HCT116 (cell line): ENCODE measurements around the gene ELF5. TPM values are rescaled to one million over a fixed set of nuclear protein-coding genes. Genes with fewer than 3 reads are reported as not detected.

Source experiments
- ATAC-seq: fragments of 200-7000 bp; cut with Tn5 transposase; 2 replicates; pipeline ENCODE4 v1.9.1; 2020; ENCODE audit warnings: mild to moderate bottlenecking, moderate library complexity
- BruUV-seq: library from RNA; stranded (reverse); fragments of 400-500 nt; replicated peaks from 2 replicates; lab custom pipeline; 2021; lab: Mats Ljungman, UMichigan
- CTCF ChIA-PET: fragments of 300-600 bp; sonication (Branson Sonifier 250); formaldehyde crosslinking; loops from one replicate; lab custom pipeline; 2021; ENCODE audit warnings: antibody characterized with exemption; lab: Charles Lee
- POLR2A ChIA-PET: fragments of 300-600, 350-600 bp; sonication (Branson Sonifier 250); formaldehyde crosslinking; loops from one replicate; lab custom pipeline; 2021; ENCODE audit warnings: antibody characterized with exemption; lab: Charles Lee
- RAD21 ChIA-PET, 2 experiments: fragments of 300-600 bp; sonication (Branson Sonifier 250); formaldehyde crosslinking; loops; one replicate each; lab custom pipeline; 2023; ENCODE audit warnings: low total read pairs in 2 of 2; ENCODE audit not compliant: uncharacterized antibody in 2 of 2, unreplicated experiment in 2 of 2, low non-redundant PET in 1 of 2; lab: Charles Lee
- DNase-seq: peaks from one replicate; pipeline ENCODE4 v3.0.0-alpha.2; 2010; ENCODE audit warnings: low read depth, low spot score
- H2AFZ ChIP-seq: fragments of 200-600 bp; shearing (Covaris generic), sonication (generic); 2 replicates; pipeline ENCODE4 v1.6.1; 2017; ENCODE audit warnings: low read depth, mixed run types, mixed read lengths, antibody characterized with exemption, low read length; ENCODE audit not compliant: poor library complexity, severe bottlenecking
- H3K27ac ChIP-seq: 2 replicates; pipeline ENCODE4 v1.5.1; 2012; ENCODE audit warnings: low read depth, low read length
- H3K27me3 ChIP-seq: fragments of 200-600 bp; sonication (generic); 2 replicates; pipeline ENCODE4 v1.6.1; 2016; ENCODE audit warnings: mixed run types, low read length, mixed read lengths; ENCODE audit not compliant: insufficient read depth
- H3K36me3 ChIP-seq, 2 experiments: fragments of 200-500 bp in 1 of 2; fragments of 200-600 bp in 1 of 2; sonication (Bioruptor generic) in 1 of 2; sonication (generic) in 1 of 2; 2 replicates each; pipeline versions ENCODE4 v1.5.1 to v1.6.1; 2014 to 2016; ENCODE audit warnings: low read length in 2 of 2, inconsistent platforms in 1 of 2, mixed read lengths in 1 of 2, mixed run types in 1 of 2; ENCODE audit not compliant: insufficient read depth in 2 of 2, control insufficient read depth in 1 of 2
- H3K4me1 ChIP-seq, 2 experiments: fragments of 200-600 bp in 1 of 2; sonication (generic) in 1 of 2; 2 replicates each; pipeline versions ENCODE4 v1.5.1 to v1.6.1; 2012 to 2017; ENCODE audit warnings: low read length in 2 of 2, inconsistent platforms in 1 of 2, mild to moderate bottlenecking in 1 of 2, mixed read lengths in 1 of 2, mixed run types in 1 of 2, moderate library complexity in 1 of 2; ENCODE audit not compliant: insufficient read depth in 2 of 2, control insufficient read depth in 1 of 2
- H3K4me2 ChIP-seq: fragments of 200-600 bp; sonication (generic); 2 replicates; pipeline ENCODE4 v1.6.1; 2017; ENCODE audit warnings: mixed run types, low read length, mixed read lengths
- H3K4me3 ChIP-seq, 2 experiments: fragments of 200-600 bp in 1 of 2; sonication (generic) in 1 of 2; replicated peaks in 1 of 2; 2 replicates each; pipeline ENCODE4 v1.5.1; 2011 to 2016; ENCODE audit warnings: low read length in 2 of 2, control low read depth in 1 of 2, low read depth in 1 of 2, mild to moderate bottlenecking in 1 of 2, mixed read lengths in 1 of 2, mixed run types in 1 of 2
- H3K79me2 ChIP-seq: fragments of 200-600 bp; sonication (generic); 2 replicates; pipeline ENCODE4 v1.6.1; 2017; ENCODE audit warnings: mild to moderate bottlenecking, mixed run types, low read length, moderate library complexity, mixed read lengths; ENCODE audit not compliant: insufficient read depth
- H3K9ac ChIP-seq: fragments of 200-600 bp; sonication (generic); 2 replicates; pipeline ENCODE4 v1.6.1; 2016; ENCODE audit warnings: low read length, mixed read lengths
- H3K9me2 ChIP-seq: fragments of 200-600 bp; sonication (generic), shearing (Covaris generic); 2 replicates; pipeline ENCODE4 v1.6.1; 2017; ENCODE audit warnings: mixed run types, mild to moderate bottlenecking, moderate library complexity; ENCODE audit not compliant: insufficient read depth
- H3K9me3 ChIP-seq, 2 experiments: fragments of 200-500 bp in 1 of 2; fragments of 200-600 bp in 1 of 2; sonication (Bioruptor generic) in 1 of 2; sonication (generic) in 1 of 2; 2 replicates each; pipeline ENCODE4 v1.6.1; 2014 to 2017; ENCODE audit warnings: low read length in 2 of 2, mixed read lengths in 2 of 2, inconsistent platforms in 1 of 2, low read depth in 1 of 2, mild to moderate bottlenecking in 1 of 2, mixed run types in 1 of 2, moderate library complexity in 1 of 2; ENCODE audit not compliant: control insufficient read depth in 1 of 2, insufficient read depth in 1 of 2
- H4K20me1 ChIP-seq: fragments of 200-600 bp; sonication (generic), shearing (Covaris generic); 2 replicates; pipeline ENCODE4 v1.6.1; 2017; ENCODE audit warnings: mixed run types, mild to moderate bottlenecking, moderate library complexity; ENCODE audit not compliant: insufficient read depth
- ATF3 ChIP-seq: IDR thresholded peaks from 2 replicates; pipeline ENCODE4 v1.6.1; 2012
- CBX3 ChIP-seq: IDR thresholded peaks from 2 replicates; pipeline ENCODE4 v1.6.1; 2012; ENCODE audit warnings: low read depth
- CTCF ChIP-seq, 3 experiments: fragments of 200-600 bp in 1 of 3; sonication (generic) in 1 of 3; IDR thresholded peaks in 2 of 3; conservative IDR thresholded peaks in 1 of 3; 2 replicates each; pipeline ENCODE4 v1.5.1; 2012 to 2017; ENCODE audit warnings: low read depth in 2 of 3, low read length in 2 of 3, antibody characterized with exemption in 1 of 3, borderline replicate concordance in 1 of 3, control low read depth in 1 of 3, mild to moderate bottlenecking in 1 of 3, mixed read lengths in 1 of 3, mixed run types in 1 of 3, moderate library complexity in 1 of 3; ENCODE audit not compliant: insufficient read depth in 1 of 3
- EGR1 ChIP-seq: IDR thresholded peaks from 2 replicates; pipeline ENCODE4 v1.6.1; 2012; ENCODE audit warnings: low read depth
- ELF1 ChIP-seq: IDR thresholded peaks from 2 replicates; pipeline ENCODE4 v1.6.1; 2012; ENCODE audit warnings: low read depth, borderline replicate concordance
- EZH2 ChIP-seq: fragments of 200-600 bp; sonication (generic); IDR thresholded peaks from 2 replicates; pipeline ENCODE4 v1.6.1; 2017; ENCODE audit warnings: antibody characterized with exemption, mixed run types
- EZH2phosphoT487 ChIP-seq: fragments of 200-600 bp; IDR thresholded peaks from 2 replicates; pipeline ENCODE4 v1.6.1; 2018; ENCODE audit warnings: antibody characterized with exemption, borderline replicate concordance
- FOSL1 ChIP-seq: IDR thresholded peaks from 2 replicates; pipeline ENCODE4 v1.6.1; 2012; ENCODE audit warnings: low read depth
- JUND ChIP-seq: IDR thresholded peaks from 2 replicates; pipeline ENCODE4 v1.6.1; 2012
- MAX ChIP-seq: IDR thresholded peaks from 2 replicates; pipeline ENCODE4 v1.6.1; 2012
- POLR2A ChIP-seq: IDR thresholded peaks from 2 replicates; pipeline ENCODE4 v1.7.0; 2011; ENCODE audit warnings: borderline replicate concordance; ENCODE audit not compliant: insufficient read depth, insufficient read length; ENCODE audit errors: extremely low read depth
- POLR2AphosphoS5 ChIP-seq: IDR thresholded peaks from 2 replicates; pipeline ENCODE4 v1.6.1; 2011; ENCODE audit warnings: mild to moderate bottlenecking, low read depth, low read length, moderate library complexity
- RAD21 ChIP-seq: IDR thresholded peaks from 2 replicates; pipeline ENCODE4 v1.6.1; 2012; ENCODE audit warnings: low read depth, mild to moderate bottlenecking
- SIN3A ChIP-seq: IDR thresholded peaks from 2 replicates; pipeline ENCODE4 v1.6.1; 2012; ENCODE audit warnings: low read depth
- SP1 ChIP-seq: IDR thresholded peaks from 2 replicates; pipeline ENCODE4 v1.6.1; 2012; ENCODE audit warnings: low read depth
- SRF ChIP-seq: IDR thresholded peaks from 2 replicates; pipeline ENCODE4 v1.6.1; 2012; ENCODE audit warnings: low read depth
- TCF7L2 ChIP-seq: IDR thresholded peaks from 2 replicates; pipeline ENCODE4 v1.7.0; 2011; ENCODE audit warnings: borderline replicate concordance, inconsistent platforms; ENCODE audit not compliant: insufficient read depth, insufficient read length; ENCODE audit errors: extremely low read depth
- YY1 ChIP-seq: IDR thresholded peaks from 2 replicates; pipeline ENCODE4 v1.6.1; 2011; ENCODE audit warnings: low read length, low read depth, moderate library complexity, mild to moderate bottlenecking; ENCODE audit not compliant: insufficient replicate concordance; ENCODE audit errors: extremely low read depth
- ZFX ChIP-seq: fragments of 450-650 bp; IDR thresholded peaks from 2 replicates; pipeline ENCODE4 v1.6.1; 2017
- intact Hi-C: fragments of 100-400 bp; cut with micrococcal nuclease; formaldehyde crosslinking; loops from 2 replicates; pipeline ENCODE4 v1.10.0; 2022
- total RNA-seq: library from RNA; stranded (reverse); gene quantifications from one replicate; pipeline ENCODE4 v1.2.1, GENCODE V29; 2021; ENCODE audit not compliant: unreplicated experiment

ELF5 gene
- total RNA-seq, 1 experiment from 2014 or later, result 0.32 TPM

GRCh38 chr11:34542089-34542488, 28.5 kb upstream of the ELF5 start:
- H3K9ac ChIP-seq, result no peak overlapping the region
- no peaks in the 10 kb centered on the region for H3K79me2 ChIP-seq
- RAD21 ChIA-PET, result no interaction called here
- no peaks in the 10 kb centered on the region for H3K27me3 ChIP-seq
- no peaks in the 10 kb centered on the region for H4K20me1 ChIP-seq
- peaks cover 0 to 6% of the 10 kb centered on the region in 2 experiments; a peak in 1 of 4 replicates for H3K4me1 ChIP-seq
- H3K4me2 ChIP-seq, result no peak overlapping the region
- POLR2A ChIA-PET, result no interaction called here
- TF ChIP-seq EZH2 (no peak), EZH2phosphoT487 (no peak), RAD21 (no peak), SRF (no peak), TCF7L2 (no peak), CBX3 (no peak), POLR2AphosphoS5 (no peak), ELF1 (no peak), FOSL1 (no peak), YY1 (no peak), MAX (no peak), POLR2A (no peak), ATF3 (no peak), JUND (no peak), ZFX (no peak), EGR1 (no peak), SIN3A (no peak), SP1 (no peak), CTCF (IDR thresholded peaks at IDR 0.05 in 2 of 3, conservative IDR thresholded peaks at IDR 0.05 in 1 of 3; ENCODE audit: borderline replicate concordance in 1 of 3, insufficient read depth in 1 of 3, low read depth in 2 of 3, low read length in 2 of 3) (no peak)
- H3K36me3 ChIP-seq, result no peaks in the 10 kb centered on the region
- no peaks in the 10 kb centered on the region for H3K9me3 ChIP-seq
- no peak overlapping the region for H2AFZ ChIP-seq
- no peak overlapping the region for H3K27ac ChIP-seq
- no TSS peak for BruUV-seq
- DNase-seq (no peak), ATAC-seq (no peak)
- H3K4me3 ChIP-seq, result no peak overlapping the region
- CTCF ChIA-PET, result no interaction called here
- intact Hi-C loops, result no loop called here
- H3K9me2 ChIP-seq, result no peaks in the 10 kb centered on the region
